ENCODE data around the gene SGCD.

Gene SGCD

DNA sequence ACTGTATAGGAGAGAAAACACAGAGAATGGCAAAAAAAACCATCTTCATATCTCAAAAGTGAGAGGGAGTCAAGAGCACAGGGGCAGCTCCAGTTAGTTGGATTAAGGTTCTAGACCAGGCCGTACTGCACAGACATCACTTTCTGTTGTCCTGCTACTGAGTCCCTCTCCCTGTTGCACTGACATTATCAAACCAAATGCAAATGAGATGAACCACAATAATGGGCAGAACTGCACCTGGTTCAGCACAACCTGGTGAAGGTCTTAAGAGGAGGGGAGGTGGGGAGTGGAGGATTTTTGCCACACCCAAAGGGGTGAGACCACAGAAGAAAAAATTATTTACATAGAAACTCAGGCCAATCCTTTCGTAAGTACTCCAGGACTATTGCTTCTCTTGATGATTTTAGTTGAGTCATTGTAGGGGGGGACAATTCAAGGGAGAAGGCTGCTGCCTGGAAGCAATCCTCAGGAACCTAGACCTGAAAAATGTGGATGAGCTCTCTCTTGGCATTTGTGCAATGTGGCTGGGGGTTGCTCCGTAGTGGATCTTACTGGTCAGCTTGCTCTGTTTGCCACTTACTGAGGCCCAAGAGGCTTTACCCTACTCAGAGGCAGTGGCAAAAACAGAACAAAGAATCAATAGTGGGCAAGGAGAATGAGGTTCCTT, 428.6 kb downstream of the SGCD start:
- DNase-seq (ENCODE audit: low read depth): no peak
- TF ChIP-seq, protein P1, sequence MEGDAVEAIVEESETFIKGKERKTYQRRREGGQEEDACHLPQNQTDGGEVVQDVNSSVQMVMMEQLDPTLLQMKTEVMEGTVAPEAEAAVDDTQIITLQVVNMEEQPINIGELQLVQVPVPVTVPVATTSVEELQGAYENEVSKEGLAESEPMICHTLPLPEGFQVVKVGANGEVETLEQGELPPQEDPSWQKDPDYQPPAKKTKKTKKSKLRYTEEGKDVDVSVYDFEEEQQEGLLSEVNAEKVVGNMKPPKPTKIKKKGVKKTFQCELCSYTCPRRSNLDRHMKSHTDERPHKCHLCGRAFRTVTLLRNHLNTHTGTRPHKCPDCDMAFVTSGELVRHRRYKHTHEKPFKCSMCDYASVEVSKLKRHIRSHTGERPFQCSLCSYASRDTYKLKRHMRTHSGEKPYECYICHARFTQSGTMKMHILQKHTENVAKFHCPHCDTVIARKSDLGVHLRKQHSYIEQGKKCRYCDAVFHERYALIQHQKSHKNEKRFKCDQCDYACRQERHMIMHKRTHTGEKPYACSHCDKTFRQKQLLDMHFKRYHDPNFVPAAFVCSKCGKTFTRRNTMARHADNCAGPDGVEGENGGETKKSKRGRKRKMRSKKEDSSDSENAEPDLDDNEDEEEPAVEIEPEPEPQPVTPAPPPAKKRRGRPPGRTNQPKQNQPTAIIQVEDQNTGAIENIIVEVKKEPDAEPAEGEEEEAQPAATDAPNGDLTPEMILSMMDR (IDR thresholded peaks at IDR 0.05; ENCODE audit: control insufficient read depth, insufficient read depth, low read depth, low read length, missing control alignments): no peak
- H3K4me3 ChIP-seq (ENCODE audit: control insufficient read depth, low read depth, low read length): no peak overlapping the region

DNA sequence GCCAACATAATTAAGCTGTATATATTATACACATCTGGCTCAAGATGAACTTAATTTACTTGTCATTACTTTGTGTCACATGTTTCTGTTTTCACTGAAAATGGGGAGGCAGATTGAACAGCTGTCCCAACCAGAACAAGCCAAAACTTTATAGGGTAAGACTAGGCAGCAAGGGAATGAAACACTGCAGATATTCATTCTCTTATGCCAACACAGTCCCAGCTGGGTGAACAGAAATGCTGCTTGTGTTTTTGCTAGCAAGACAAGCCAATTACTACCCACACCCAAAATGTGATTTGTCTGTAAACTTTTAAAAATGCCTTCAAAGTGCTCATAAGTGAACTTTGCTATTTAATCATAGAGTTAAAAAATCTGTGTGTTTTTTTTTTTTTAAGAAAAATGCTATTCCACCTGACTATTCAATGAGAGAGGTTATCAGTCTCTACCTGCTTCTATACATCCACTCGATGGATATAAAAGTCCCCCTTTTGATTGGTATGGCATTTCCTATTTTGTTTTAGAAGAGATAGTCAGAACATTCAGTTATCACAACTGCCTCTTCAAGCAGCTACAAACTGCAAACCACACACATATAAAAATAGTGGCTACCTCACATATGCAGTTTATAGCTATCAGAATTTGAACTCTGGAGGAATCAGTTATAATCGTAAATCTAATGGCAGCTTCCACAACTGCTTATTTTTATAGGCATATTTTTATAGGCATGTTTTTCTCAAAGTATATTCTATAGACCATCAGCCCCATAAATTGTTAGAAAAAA, 431.2 kb downstream of the SGCD start:
- no peak for DNase-seq (ENCODE audit: low read depth)
- TF ChIP-seq, protein P1 (IDR thresholded peaks at IDR 0.05; ENCODE audit: control insufficient read depth, insufficient read depth, low read depth, low read length, missing control alignments): no peak
- H3K4me3 ChIP-seq (ENCODE audit: control insufficient read depth, low read depth, low read length): no peak overlapping the region

DNA sequence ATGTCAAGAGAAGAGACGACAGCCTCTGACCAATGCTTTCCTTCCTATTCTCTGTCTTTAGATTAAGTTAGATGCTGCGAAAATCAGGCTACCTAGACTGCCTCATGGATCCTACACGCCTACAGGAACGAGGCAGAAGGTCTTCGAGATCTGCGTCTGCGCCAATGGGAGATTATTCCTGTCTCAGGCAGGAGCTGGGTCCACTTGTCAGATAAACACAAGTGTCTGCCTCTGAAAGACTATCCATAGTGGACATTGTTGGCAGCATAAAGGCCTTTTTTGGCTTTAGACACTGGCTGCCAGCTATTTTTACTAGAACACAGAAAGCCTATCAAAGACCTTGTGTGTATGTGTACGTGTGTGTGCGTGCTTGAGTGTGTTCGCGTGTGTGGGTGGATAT, 432.2 kb downstream of the SGCD start:
- no peak overlapping the region for H3K4me3 ChIP-seq (ENCODE audit: control insufficient read depth, low read depth, low read length)
- no peak for DNase-seq (ENCODE audit: low read depth)
- TF ChIP-seq, protein P1 (IDR thresholded peaks at IDR 0.05; ENCODE audit: control insufficient read depth, insufficient read depth, low read depth, low read length, missing control alignments): no peak

DNA sequence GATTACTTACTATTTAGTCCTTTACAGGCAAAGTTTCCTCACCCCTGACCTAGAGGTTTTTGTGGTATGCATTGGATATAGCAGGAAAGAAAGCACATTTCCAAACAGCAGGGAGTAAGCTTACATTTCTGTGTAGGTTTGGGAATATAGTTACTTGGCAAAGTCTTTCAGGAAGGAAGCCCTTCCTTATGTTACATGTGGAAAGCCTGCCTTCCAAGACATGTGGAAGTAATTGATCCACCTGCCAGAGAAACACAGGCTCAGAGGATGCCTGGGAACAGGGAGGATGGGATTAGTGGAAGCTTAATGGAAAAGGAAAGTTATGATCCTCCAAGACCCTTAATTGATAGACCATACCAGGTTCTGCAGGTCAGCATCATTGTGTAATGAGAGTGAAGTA, 435.8 kb downstream of the SGCD start:
- TF ChIP-seq, protein P1 (IDR thresholded peaks at IDR 0.05; ENCODE audit: control insufficient read depth, insufficient read depth, low read depth, low read length, missing control alignments): no peak
- no peak overlapping the region for H3K4me3 ChIP-seq (ENCODE audit: control insufficient read depth, low read depth, low read length)
- no peak for DNase-seq (ENCODE audit: low read depth)

DNA sequence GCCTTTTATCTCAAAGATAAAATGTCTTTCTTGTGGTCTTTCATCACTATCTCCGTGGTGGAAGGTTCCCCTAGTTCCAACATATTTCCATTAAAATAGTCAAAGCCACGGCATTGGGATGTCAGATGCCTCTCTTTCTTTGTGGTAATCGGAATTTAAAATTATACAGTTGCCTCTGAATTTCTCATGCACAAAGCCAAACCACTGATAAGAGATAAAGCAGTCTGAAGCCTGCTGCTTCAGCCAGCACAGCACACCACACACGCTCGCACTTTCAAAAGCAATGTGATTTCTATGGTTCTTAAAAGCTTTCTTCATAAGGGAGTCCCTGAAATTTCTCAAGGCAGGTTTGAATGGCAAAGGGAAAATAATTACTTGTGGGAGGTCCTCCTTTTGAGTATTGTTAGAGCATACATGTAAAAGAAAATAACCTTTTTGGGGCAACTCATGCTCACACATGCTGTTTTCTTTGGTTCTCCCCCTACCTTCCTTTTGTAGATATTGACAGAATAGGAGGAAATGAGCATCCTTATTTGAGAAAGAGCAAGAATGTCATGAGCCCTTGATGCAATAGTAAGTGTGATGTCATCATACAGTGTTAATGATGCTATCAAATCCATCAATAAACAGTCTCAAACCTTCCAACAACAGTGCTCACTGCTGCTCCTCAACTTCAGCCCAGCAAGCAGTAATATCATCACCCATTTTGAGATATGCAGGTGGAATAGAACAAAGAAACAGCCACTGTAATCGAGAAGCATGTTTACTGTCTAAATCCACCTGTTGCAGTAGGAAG, 437.4 kb downstream of the SGCD start:
- DNase-seq (ENCODE audit: low read depth): no peak
- H3K4me3 ChIP-seq (ENCODE audit: control insufficient read depth, low read depth, low read length): no peak overlapping the region

DNA sequence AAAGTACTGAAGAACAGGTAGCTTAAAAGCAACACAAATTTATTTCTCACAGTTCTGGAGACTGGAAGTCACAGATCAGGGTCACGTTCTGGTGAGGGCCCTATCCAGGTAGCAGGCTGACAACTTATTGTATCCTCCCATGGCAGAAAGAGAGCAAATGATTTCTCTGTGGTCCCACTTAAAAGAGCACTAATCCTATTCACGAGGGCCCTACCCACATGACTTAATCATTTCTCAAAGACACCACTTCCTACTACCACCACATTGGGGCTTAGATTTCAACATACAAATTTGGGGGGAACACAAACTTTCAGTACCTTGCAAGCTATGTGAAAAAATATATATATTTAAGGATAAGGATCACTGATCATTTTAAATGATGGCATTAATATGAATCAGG, 447.3 kb downstream of the SGCD start:
- no peak for DNase-seq (ENCODE audit: low read depth)
- TF ChIP-seq, protein P1 (IDR thresholded peaks at IDR 0.05; ENCODE audit: control insufficient read depth, insufficient read depth, low read depth, low read length, missing control alignments): no peak
- no peak overlapping the region for H3K4me3 ChIP-seq (ENCODE audit: control insufficient read depth, low read depth, low read length)

More for the DNA sequence above, 437.4 kb downstream of the SGCD start:
- TF ChIP-seq, protein P1 (IDR thresholded peaks at IDR 0.05; ENCODE audit: control insufficient read depth, insufficient read depth, low read depth, low read length, missing control alignments): no peak
